Parathyroid adenoma (tissue), 2 donors: ENCODE measurements around the gene ELOVL6.
"Not testable (repeated sequence)": the region's sequence is repeated elsewhere in the genome, so short reads cannot be mapped to it uniquely, and the experiment has no call there.

Experiments used
- H2AFZ ChIP-seq: fragments of 300-600 bp; sonication (generic); one replicate; pipeline ENCODE4 v1.7.0; 2017; ENCODE audit warnings: antibody characterized with exemption, mild to moderate bottlenecking
- H3K27ac ChIP-seq: fragments of 300-600 bp; sonication (generic); one replicate; pipeline ENCODE4 v1.7.0; 2017
- H3K27me3 ChIP-seq: fragments of 300-600 bp; sonication (generic); one replicate; pipeline ENCODE4 v1.7.0; 2017; ENCODE audit warnings: low read length; ENCODE audit not compliant: control insufficient read depth, insufficient read depth
- H3K36me3 ChIP-seq: fragments of 300-600 bp; sonication (generic); one replicate; pipeline ENCODE4 v1.7.0; 2017; ENCODE audit warnings: low read length; ENCODE audit not compliant: control insufficient read depth, insufficient read depth
- H3K4me1 ChIP-seq: fragments of 300-600 bp; sonication (generic); one replicate; pipeline ENCODE4 v1.7.0; 2017; ENCODE audit warnings: control low read depth
- H3K4me2 ChIP-seq: fragments of 300-600 bp; sonication (generic); one replicate; pipeline ENCODE4 v1.7.0; 2017; ENCODE audit warnings: low read length
- H3K4me3 ChIP-seq: fragments of 300-600 bp; sonication (generic); one replicate; pipeline ENCODE4 v1.7.0; 2017; ENCODE audit warnings: low read depth, low read length
- H3K79me2 ChIP-seq: fragments of 300-600 bp; sonication (generic); one replicate; pipeline ENCODE4 v1.7.0; 2017; ENCODE audit warnings: control low read depth
- H3K9ac ChIP-seq: fragments of 300-600 bp; sonication (generic); one replicate; pipeline ENCODE4 v1.7.0; 2017; ENCODE audit warnings: mild to moderate bottlenecking
- H3K9me3 ChIP-seq: fragments of 300-600 bp; sonication (generic); one replicate; pipeline ENCODE4 v1.7.0; 2017; ENCODE audit warnings: low read length; ENCODE audit not compliant: control insufficient read depth
- CTCF ChIP-seq: fragments of 300-600 bp; sonication (generic); IDR thresholded peaks from one replicate; pipeline ENCODE4 v1.7.0; 2017; ENCODE audit warnings: antibody characterized with exemption, mild to moderate bottlenecking
- donor health status: primary hyperparathyroidism.

The ELOVL6 gene

GRCh38 chr4:110085131-110085530, 113.3 kb downstream of the ELOVL6 start:
- no peak for TF ChIP-seq CTCF
- H3K4me1 ChIP-seq: no peaks in the 10 kb centered on the region
- no peaks in the 10 kb centered on the region for H3K36me3 ChIP-seq
- no peaks in the 10 kb centered on the region for H3K9me3 ChIP-seq
- no peak overlapping the region for H3K9ac ChIP-seq
- H3K79me2 ChIP-seq: no peaks in the 10 kb centered on the region
- H3K4me2 ChIP-seq: no peak overlapping the region
- H2AFZ ChIP-seq: no peak overlapping the region
- no peak overlapping the region for H3K27ac ChIP-seq
- H3K4me3 ChIP-seq: no peak overlapping the region
- no peaks in the 10 kb centered on the region for H3K27me3 ChIP-seq

- no peak overlapping the region for H3K27ac ChIP-seq
- no peak overlapping the region for H3K9ac ChIP-seq
- H3K36me3 ChIP-seq: no peaks in the 10 kb centered on the region
- no peaks in the 10 kb centered on the region for H3K4me1 ChIP-seq
- no peaks in the 10 kb centered on the region for H3K9me3 ChIP-seq
- TF ChIP-seq CTCF: no peak
- H3K79me2 ChIP-seq: no peaks in the 10 kb centered on the region
- H3K4me2 ChIP-seq: no peak overlapping the region
- no peaks in the 10 kb centered on the region for H3K27me3 ChIP-seq
- no peak overlapping the region for H3K4me3 ChIP-seq
- H2AFZ ChIP-seq: no peak overlapping the region
Measured at GRCh38 chr4:110084154-110084553, 114.3 kb downstream of the ELOVL6 start.

- not testable (repeated sequence) for H3K4me3 ChIP-seq, H3K4me1 ChIP-seq, H3K79me2 ChIP-seq, H3K9ac ChIP-seq, H2AFZ ChIP-seq, H3K4me2 ChIP-seq, H3K9me3 ChIP-seq, H3K36me3 ChIP-seq, H3K27ac ChIP-seq, H3K27me3 ChIP-seq
Measured at GRCh38 chr4:110078148-110078547, 120.3 kb downstream of the ELOVL6 start.

GRCh38 chr4:110076828-110077227, 121.6 kb downstream of the ELOVL6 start:
- not testable (repeated sequence) for H3K4me3 ChIP-seq, H3K27me3 ChIP-seq, H3K27ac ChIP-seq, H3K9me3 ChIP-seq, H3K9ac ChIP-seq, H3K4me1 ChIP-seq, H3K36me3 ChIP-seq, H3K79me2 ChIP-seq, H2AFZ ChIP-seq, H3K4me2 ChIP-seq

- Histone ChIP-seq H3K36me3 (no peaks in the 10 kb centered on the region), H3K27ac (no peak overlapping the region), H2AFZ (no peak overlapping the region), H3K9me3 (no peaks in the 10 kb centered on the region), H3K4me2 (no peak overlapping the region), H3K79me2 (no peaks in the 10 kb centered on the region), H3K27me3 (no peaks in the 10 kb centered on the region), H3K4me3 (no peak overlapping the region), H3K4me1 (no peaks in the 10 kb centered on the region), H3K9ac (no peak overlapping the region)
- no peak for TF ChIP-seq CTCF
Measured at GRCh38 chr4:110075891-110076290, 122.5 kb downstream of the ELOVL6 start.

GRCh38 chr4:110075083-110075738, 123.2 kb downstream of the ELOVL6 start:
- no peak overlapping the region for H3K27ac ChIP-seq
- no peak overlapping the region for H3K9ac ChIP-seq
- H3K79me2 ChIP-seq: no peaks in the 10 kb centered on the region
- H3K4me2 ChIP-seq: no peak overlapping the region
- H3K36me3 ChIP-seq: no peaks in the 10 kb centered on the region
- no peaks in the 10 kb centered on the region for H3K27me3 ChIP-seq
- TF ChIP-seq CTCF: no peak
- no peak overlapping the region for H3K4me3 ChIP-seq
- no peaks in the 10 kb centered on the region for H3K4me1 ChIP-seq
- no peak overlapping the region for H2AFZ ChIP-seq
- no peaks in the 10 kb centered on the region for H3K9me3 ChIP-seq
